H9 (cell line): ENCODE data around the gene PHLDA1. TPM values are rescaled to one million over a fixed set of nuclear protein-coding genes. Genes with fewer than 3 reads are reported as not detected.

Source experiments
- DNase-seq: peaks from one replicate; pipeline ENCODE4 v3.0.0-alpha.2; 2017
- H2AFZ ChIP-seq: one replicate; pipeline ENCODE4 v1.6.1; 2013; ENCODE audit warnings: mild to moderate bottlenecking, low read length, control low read depth, moderate library complexity
- H2AK5ac ChIP-seq: 2 replicates; pipeline ENCODE4 v1.6.1; 2013; ENCODE audit warnings: low read length, control low read depth, mixed read lengths; ENCODE audit not compliant: insufficient read length
- H2BK120ac ChIP-seq: one replicate; pipeline ENCODE4 v1.6.1; 2013; ENCODE audit warnings: low read depth, mild to moderate bottlenecking, low read length, control low read depth, inconsistent platforms; ENCODE audit not compliant: poor library complexity, severe bottlenecking
- H2BK12ac ChIP-seq: 2 replicates; pipeline ENCODE4 v1.6.1; 2013; ENCODE audit warnings: low read length, control low read depth, mixed read lengths, low read depth; ENCODE audit not compliant: insufficient read length
- H2BK15ac ChIP-seq: 2 replicates; pipeline ENCODE4 v1.6.1; 2013; ENCODE audit warnings: low read depth, low read length, control low read depth
- H2BK20ac ChIP-seq: one replicate; pipeline ENCODE4 v1.6.1; 2013; ENCODE audit warnings: low read depth, mild to moderate bottlenecking, low read length, control low read depth, inconsistent platforms; ENCODE audit not compliant: poor library complexity, severe bottlenecking
- H2BK5ac ChIP-seq: 2 replicates; pipeline ENCODE4 v1.6.1; 2013; ENCODE audit warnings: low read length, control low read depth, mixed read lengths; ENCODE audit not compliant: insufficient read length
- H3K14ac ChIP-seq: 2 replicates; pipeline ENCODE4 v1.6.1; 2013; ENCODE audit warnings: low read length, control low read depth; ENCODE audit not compliant: insufficient read depth
- H3K18ac ChIP-seq: 2 replicates; pipeline ENCODE4 v1.6.1; 2013; ENCODE audit warnings: low read depth, mild to moderate bottlenecking, mixed read lengths, low read length, control low read depth; ENCODE audit not compliant: insufficient read length
- H3K23ac ChIP-seq: 2 replicates; pipeline ENCODE4 v1.6.1; 2013; ENCODE audit warnings: low read length, control low read depth, mixed read lengths, low read depth; ENCODE audit not compliant: insufficient read length
- H3K23me2 ChIP-seq: 2 replicates; pipeline ENCODE4 v1.6.1; 2013; ENCODE audit warnings: low read depth, mild to moderate bottlenecking, mixed read lengths, low read length, control low read depth; ENCODE audit not compliant: insufficient read length, poor library complexity, severe bottlenecking
- H3K27ac ChIP-seq: 2 replicates; pipeline ENCODE4 v1.5.1; 2013; ENCODE audit warnings: low read length, control low read depth, mixed read lengths, low read depth; ENCODE audit not compliant: insufficient read length
- H3K27me3 ChIP-seq: 2 replicates; pipeline ENCODE4 v1.6.1; 2013; ENCODE audit warnings: low read length, control low read depth, inconsistent platforms; ENCODE audit not compliant: insufficient read depth
- H3K4ac ChIP-seq: 2 replicates; pipeline ENCODE4 v1.6.1; 2013; ENCODE audit warnings: low read depth, mild to moderate bottlenecking, control low read depth, inconsistent platforms, low read length, moderate library complexity
- H3K4me1 ChIP-seq: 2 replicates; pipeline ENCODE4 v1.6.1; 2013; ENCODE audit warnings: low read length, control low read depth, inconsistent platforms; ENCODE audit not compliant: insufficient read depth
- H3K4me2 ChIP-seq: 2 replicates; pipeline ENCODE4 v1.6.1; 2013; ENCODE audit warnings: low read length, control low read depth, mixed read lengths; ENCODE audit not compliant: insufficient read length, insufficient read depth
- H3K56ac ChIP-seq: 2 replicates; pipeline ENCODE4 v1.6.1; 2013; ENCODE audit warnings: low read depth, mild to moderate bottlenecking, mixed read lengths, low read length, control low read depth; ENCODE audit not compliant: insufficient read length
- H3K79me1 ChIP-seq: 2 replicates; pipeline ENCODE4 v1.6.1; 2013; ENCODE audit warnings: low read depth, mild to moderate bottlenecking, moderate library complexity, low read length, control low read depth, inconsistent platforms; ENCODE audit not compliant: insufficient read depth, poor library complexity, severe bottlenecking
- H3K79me2 ChIP-seq: 2 replicates; pipeline ENCODE4 v1.6.1; 2013; ENCODE audit warnings: low read length, control low read depth, inconsistent platforms; ENCODE audit not compliant: insufficient read depth
- H3K9ac ChIP-seq: 2 replicates; pipeline ENCODE4 v1.6.1; 2013; ENCODE audit warnings: low read length, control low read depth, mixed read lengths; ENCODE audit not compliant: insufficient read length; ENCODE audit errors: extremely low read depth
- H3K9me3 ChIP-seq: one replicate; pipeline ENCODE4 v1.6.1; 2013; ENCODE audit warnings: low read depth, low read length, inconsistent platforms; ENCODE audit not compliant: control insufficient read depth
- H3T11ph ChIP-seq: one replicate; pipeline ENCODE4 v1.6.1; 2013; ENCODE audit warnings: mild to moderate bottlenecking, low read length, control low read depth, inconsistent platforms
- H4K20me1 ChIP-seq: one replicate; pipeline ENCODE4 v1.6.1; 2013; ENCODE audit not compliant: control insufficient read depth, insufficient read length, insufficient read depth
- H4K5ac ChIP-seq: 2 replicates; pipeline ENCODE4 v1.6.1; 2013; ENCODE audit warnings: low read depth, mild to moderate bottlenecking, mixed read lengths, low read length, control low read depth; ENCODE audit not compliant: insufficient read length
- H4K8ac ChIP-seq: replicated peaks from 2 replicates; pipeline ENCODE4 v1.6.1; 2013; ENCODE audit warnings: low read length, control low read depth, mixed read lengths, low read depth; ENCODE audit not compliant: insufficient read length
- H4K91ac ChIP-seq: 2 replicates; pipeline ENCODE4 v1.6.1; 2013; ENCODE audit warnings: low read depth, mild to moderate bottlenecking, moderate library complexity, mixed read lengths, low read length, control low read depth; ENCODE audit not compliant: insufficient read length
- H3K27ac Mint-ChIP-seq, 3 experiments: 2 replicates in 2 of 3; 3 replicates in 1 of 3; pipeline ENCODE4 v1.8.0; 2020 to 2021; ENCODE audit warnings: mixed read lengths in 3 of 3, mild to moderate bottlenecking in 1 of 3, moderate library complexity in 1 of 3
- H3K27me3 Mint-ChIP-seq: 2 replicates; pipeline ENCODE4 v1.8.0; 2021; ENCODE audit warnings: low read depth, mild to moderate bottlenecking, moderate library complexity, mixed read lengths
- H3K36me3 Mint-ChIP-seq, 3 experiments: 2 replicates in 2 of 3; 3 replicates in 1 of 3; pipeline ENCODE4 v1.8.0; 2020 to 2021; ENCODE audit warnings: low read depth in 3 of 3, mixed read lengths in 3 of 3; ENCODE audit not compliant: insufficient read depth in 1 of 3
- H3K4me1 Mint-ChIP-seq, 2 experiments: 2 replicates each; pipeline ENCODE4 v1.8.0; 2020; ENCODE audit warnings: mixed read lengths in 2 of 2
- H3K4me3 Mint-ChIP-seq, 2 experiments: 2 replicates in 1 of 2; 3 replicates in 1 of 2; pipeline ENCODE4 v1.8.0; 2020 to 2021; ENCODE audit warnings: mild to moderate bottlenecking in 2 of 2, mixed read lengths in 2 of 2, moderate library complexity in 1 of 2
- H3K9me3 Mint-ChIP-seq, 2 experiments: 2 replicates in 1 of 2; 3 replicates in 1 of 2; pipeline ENCODE4 v1.8.0; 2020; ENCODE audit warnings: mild to moderate bottlenecking in 2 of 2, mixed read lengths in 2 of 2, moderate library complexity in 1 of 2
- WGBS: extraction: QIAGEN DNeasy Blood & Tissue Kit; methylation state at CpG from one replicate; pipeline ENCODE4 v1.1.7; 2013; ENCODE audit warnings: missing lambda C conversion rate, low lambda C conversion rate, mixed read lengths; ENCODE audit not compliant: insufficient read length; ENCODE audit errors: extremely low coverage; 5-methylcytosine and 5-hydroxymethylcytosine counted together
- total RNA-seq: library from RNA; stranded (reverse); gene quantifications from 2 replicates; pipeline ENCODE4 v1.2.1, GENCODE V29; 2021
- TF ChIP-seq, protein P1 (sequence below): fragments of 200-600 bp; sonication (generic); conservative IDR thresholded peaks from 3 replicates; pipeline ENCODE4 v1.8.0; 2021; ENCODE audit warnings: antibody characterized with exemption, mild to moderate bottlenecking

PHLDA1 gene
- total RNA-seq, 1 experiment from 2014 or later: 106 TPM

DNA sequence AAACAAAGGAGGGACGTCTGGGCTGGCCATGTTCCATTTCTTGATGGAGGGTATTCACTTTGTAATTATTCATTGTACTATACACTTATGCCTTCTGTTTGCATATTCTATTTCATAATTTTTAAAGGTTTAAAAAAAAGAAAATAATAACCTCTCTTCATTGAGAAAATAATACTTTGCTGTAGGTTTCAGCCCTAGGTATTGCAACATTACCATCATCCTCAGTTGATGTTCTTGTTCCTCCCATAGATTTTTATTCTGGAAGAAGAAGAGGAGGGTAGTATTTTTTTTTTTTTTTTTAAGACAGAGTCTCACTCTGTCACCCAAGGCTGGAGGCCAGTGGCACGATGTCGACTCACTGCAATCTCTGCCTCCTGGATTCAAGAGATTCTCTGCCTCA is 54.7 kb downstream of the PHLDA1 start:
- Histone ChIP-seq H3K14ac (no peak overlapping the region), H3K27ac (no peak overlapping the region), H4K20me1 (no peaks in the 10 kb centered on the region), H3K4me1 (peaks cover 12% of the 10 kb centered on the region), H2BK120ac (no peak overlapping the region), H3K4ac (no peak overlapping the region), H4K5ac (no peak overlapping the region), H3K56ac (no peak overlapping the region), H2BK12ac (no peak overlapping the region), H3K27me3 (no peaks in the 10 kb centered on the region), H3K9ac (no peak overlapping the region), H3K23ac (no peak overlapping the region), H2BK15ac (no peak overlapping the region), H2AFZ (no peak overlapping the region), H4K8ac (no peak overlapping the region), H2BK20ac (no peak overlapping the region), H3K4me2 (no peak overlapping the region), H2AK5ac (no peak overlapping the region), H3K23me2 (no peaks in the 10 kb centered on the region), H2BK5ac (no peak overlapping the region), H3K9me3 (no peaks in the 10 kb centered on the region), H3K79me1 (no peaks in the 10 kb centered on the region), H4K91ac (no peak overlapping the region), H3K79me2 (no peaks in the 10 kb centered on the region), H3T11ph (no peak overlapping the region), H3K18ac (no peak overlapping the region)
- Mint-ChIP-seq H3K36me3 (peaks cover 0 to 2% (median 0%) of the 10 kb centered on the region in 3 experiments; a peak in 1 of 7 replicates), H3K4me3 (no peak overlapping the region), H3K4me1 (peaks cover 39 to 40% of the 10 kb centered on the region in 2 experiments), H3K27me3 (no peaks in the 10 kb centered on the region), H3K27ac (0 out of 7 replicates have a peak overlapping the region, but pooled peaks of 1 of the 3 experiments have one; percentile 18), H3K9me3 (no peaks in the 10 kb centered on the region)
- WGBS: no CpG with 5 or more reads among the region's 3 CpGs
- TF ChIP-seq, protein P1, sequence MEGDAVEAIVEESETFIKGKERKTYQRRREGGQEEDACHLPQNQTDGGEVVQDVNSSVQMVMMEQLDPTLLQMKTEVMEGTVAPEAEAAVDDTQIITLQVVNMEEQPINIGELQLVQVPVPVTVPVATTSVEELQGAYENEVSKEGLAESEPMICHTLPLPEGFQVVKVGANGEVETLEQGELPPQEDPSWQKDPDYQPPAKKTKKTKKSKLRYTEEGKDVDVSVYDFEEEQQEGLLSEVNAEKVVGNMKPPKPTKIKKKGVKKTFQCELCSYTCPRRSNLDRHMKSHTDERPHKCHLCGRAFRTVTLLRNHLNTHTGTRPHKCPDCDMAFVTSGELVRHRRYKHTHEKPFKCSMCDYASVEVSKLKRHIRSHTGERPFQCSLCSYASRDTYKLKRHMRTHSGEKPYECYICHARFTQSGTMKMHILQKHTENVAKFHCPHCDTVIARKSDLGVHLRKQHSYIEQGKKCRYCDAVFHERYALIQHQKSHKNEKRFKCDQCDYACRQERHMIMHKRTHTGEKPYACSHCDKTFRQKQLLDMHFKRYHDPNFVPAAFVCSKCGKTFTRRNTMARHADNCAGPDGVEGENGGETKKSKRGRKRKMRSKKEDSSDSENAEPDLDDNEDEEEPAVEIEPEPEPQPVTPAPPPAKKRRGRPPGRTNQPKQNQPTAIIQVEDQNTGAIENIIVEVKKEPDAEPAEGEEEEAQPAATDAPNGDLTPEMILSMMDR: no peak
- DNase-seq: no peak
